Measurements from ENCODE around the gene SNN. TPM values are rescaled to one million over a fixed set of nuclear protein-coding genes. Genes with fewer than 3 reads are reported as not detected.

SNN gene
- total RNA-seq, 1 donor from 2014 or later = 32.1 TPM

- H3K27me3 Mint-ChIP-seq = no peaks in the 10 kb centered on the region
- CTCF ChIA-PET = interaction anchor here (1.2 to 1.3 kb wide), 2 partner anchors 17 to 166 kb away, joined by 4 read pairs; no protein-coding TSS in a partner anchor
- intact Hi-C loops (cut with micrococcal nuclease) = no loop called here
- H3K9me3 Mint-ChIP-seq = no peaks in the 10 kb centered on the region
- peaks cover 85% of the 10 kb centered on the region for H3K36me3 Mint-ChIP-seq (ENCODE audit: low read depth)
- DNase-seq (no peak), ATAC-seq (ENCODE audit: low read depth) (peak; percentile 40)
- no peak for TF ChIP-seq CTCF (IDR thresholded peaks at IDR 0.05)
- no peak overlapping the region for H3K27ac Mint-ChIP-seq
- POLR2A ChIA-PET = interaction anchor here (0.5 to 1.1 kb wide), 3 partner anchors 21 to 83 kb away, joined by 3 to 4 read pairs (median 3); partner anchors contain the start of gene TXNDC11
- H3K4me3 Mint-ChIP-seq = no peak overlapping the region
- peaks cover 30% of the 10 kb centered on the region for H3K4me1 Mint-ChIP-seq
Observed at GRCh38 chr16:11698271-11698689, 30.0 kb downstream of the SNN start.

DNA sequence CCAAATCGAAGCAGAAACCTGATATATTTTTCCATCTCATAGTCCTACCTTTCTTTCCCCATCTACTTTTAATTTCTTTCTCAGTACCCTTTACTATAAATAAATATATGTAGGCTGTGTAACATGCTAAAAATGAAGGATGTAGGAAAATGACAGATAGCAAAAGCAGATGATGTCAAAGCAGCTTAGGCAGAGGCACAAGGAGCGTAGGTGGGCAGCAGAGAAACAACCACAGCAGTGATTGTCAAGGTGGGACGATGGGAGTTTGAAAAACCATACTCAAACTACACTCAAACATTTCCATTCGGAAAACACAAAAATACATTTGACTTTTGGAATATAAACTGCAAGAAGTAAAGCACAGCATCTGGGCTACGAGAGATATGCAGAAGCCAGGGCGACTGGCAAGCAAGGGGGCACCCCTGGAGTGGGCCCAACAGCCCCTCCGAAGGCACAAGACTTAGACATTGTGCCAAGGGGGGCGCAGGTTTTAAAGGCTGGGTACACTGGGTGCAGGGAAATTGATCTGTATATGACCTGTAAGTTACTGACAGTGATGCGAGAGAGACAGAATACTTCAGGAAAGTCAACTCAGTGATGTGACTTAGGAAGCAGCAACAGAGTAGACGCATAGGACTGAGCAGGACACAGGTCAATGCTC, 31.1 kb downstream of the SNN start:
- H3K36me3 Mint-ChIP-seq (ENCODE audit: low read depth) = peaks cover 90% of the 10 kb centered on the region
- no peak for TF ChIP-seq CTCF (IDR thresholded peaks at IDR 0.05)

GRCh38 chr16:11700264-11701029, 32.2 kb downstream of the SNN start:
- peaks cover 87% of the 10 kb centered on the region for H3K36me3 Mint-ChIP-seq (ENCODE audit: low read depth)
- no peaks in the 10 kb centered on the region for H3K9me3 Mint-ChIP-seq
- CTCF ChIA-PET = interaction anchor here (1.2 kb wide), 1 partner anchor 14 kb away, joined by 4 read pairs; no protein-coding TSS in a partner anchor
- DNase-seq = no peak
- no peaks in the 10 kb centered on the region for H3K27me3 Mint-ChIP-seq
- intact Hi-C loops (cut with micrococcal nuclease) = no loop called here
- TF ChIP-seq CTCF (IDR thresholded peaks at IDR 0.05) = no peak
- peaks cover 23% of the 10 kb centered on the region for H3K4me1 Mint-ChIP-seq
- H3K4me3 Mint-ChIP-seq = no peak overlapping the region
- no peak for ATAC-seq (ENCODE audit: low read depth)
- no peak overlapping the region for H3K27ac Mint-ChIP-seq
- POLR2A ChIA-PET = interaction anchor here (0.7 kb wide), 2 partner anchors 12 to 18 kb away, joined by 6 to 14 read pairs; no protein-coding TSS in a partner anchor

More for the DNA sequence above, 31.1 kb downstream of the SNN start:
- Mint-ChIP-seq H3K27ac (no peak overlapping the region), H3K27me3 (no peaks in the 10 kb centered on the region), H3K4me1 (peaks cover 30% of the 10 kb centered on the region), H3K4me3 (no peak overlapping the region), H3K9me3 (no peaks in the 10 kb centered on the region)
- ChIA-PET POLR2A (interaction anchor here (0.6 kb wide), 1 partner anchor 24 kb away, joined by 5 read pairs; no protein-coding TSS in a partner anchor), CTCF (interaction anchor here (1.2 kb wide), 1 partner anchor 15 kb away, joined by 4 read pairs; no protein-coding TSS in a partner anchor)
- intact Hi-C loops (cut with micrococcal nuclease) = no loop called here
- DNase-seq (no peak), ATAC-seq (ENCODE audit: low read depth) (no peak)

DNA sequence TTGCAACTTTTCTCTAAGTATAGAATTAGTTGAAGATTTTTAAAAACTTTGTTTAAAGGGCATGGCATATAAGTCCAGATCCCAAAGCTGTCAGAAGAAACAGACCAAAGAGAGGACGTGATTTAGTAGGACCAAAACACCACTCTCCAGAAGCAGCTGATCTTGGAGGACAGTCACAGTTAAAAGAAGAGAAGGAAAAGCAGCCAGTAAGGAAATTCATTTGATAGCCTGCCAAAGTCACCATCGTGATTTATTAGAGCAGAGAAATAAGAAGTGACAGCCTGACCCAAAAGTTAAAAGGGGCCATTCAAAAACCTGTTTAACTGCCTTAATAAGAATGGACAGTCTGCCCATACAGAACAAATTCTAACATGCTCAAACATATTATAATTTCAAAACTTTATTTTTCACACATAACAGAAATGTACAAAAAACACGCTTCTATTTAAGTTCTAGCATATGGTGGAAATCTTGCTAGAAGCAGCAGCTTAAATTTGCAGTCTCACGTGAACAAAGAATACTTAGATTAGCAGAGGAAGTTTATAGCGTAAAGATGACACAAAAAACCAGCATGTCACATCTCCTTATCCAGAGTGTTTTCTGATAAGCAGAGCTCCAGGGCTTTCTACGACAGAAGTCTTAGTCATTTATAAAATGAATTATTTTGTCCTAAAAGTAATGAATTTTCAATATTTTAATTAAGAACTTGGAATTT, 37.2 kb downstream of the SNN start:
- Mint-ChIP-seq H3K4me1 (peaks cover 12% of the 10 kb centered on the region), H3K27me3 (no peaks in the 10 kb centered on the region), H3K27ac (no peak overlapping the region), H3K9me3 (no peaks in the 10 kb centered on the region), H3K36me3 (ENCODE audit: low read depth) (peaks cover 70% of the 10 kb centered on the region), H3K4me3 (no peak overlapping the region)
- intact Hi-C loops (cut with micrococcal nuclease) = no loop called here
- ChIA-PET POLR2A (no interaction called here), CTCF (no interaction called here)
- no peak for ATAC-seq (ENCODE audit: low read depth)
- no peak for DNase-seq
- no peak for TF ChIP-seq CTCF (IDR thresholded peaks at IDR 0.05)
